Coronary artery (tissue), 2 donors: ENCODE results near the gene PTCHD4.
"Not testable (repeated sequence)": the region's sequence is repeated elsewhere in the genome, so short reads cannot be mapped to it uniquely, and the experiment has no call there.

Experiments used
- DNase-seq: peaks from one replicate; pipeline ENCODE4 v3.0.0-alpha.2; 2017; ENCODE audit warnings: low spot score
- H3K27ac ChIP-seq, 2 donors: fragments of 200-600 bp; sonication (generic); one replicate each; pipeline ENCODE4 v1.5.1; 2016 to 2019
- H3K4me3 ChIP-seq: fragments of 200-600 bp; sonication (generic); 2 replicates; pipeline ENCODE4 v1.5.1; 2016; ENCODE audit warnings: mild to moderate bottlenecking, moderate library complexity
- TF ChIP-seq, protein P1 (sequence below): fragments of 200-600 bp; sonication (generic); IDR thresholded peaks from one replicate; pipeline ENCODE4 v1.5.1; 2019; ENCODE audit warnings: antibody characterized with exemption

PTCHD4 gene

DNA sequence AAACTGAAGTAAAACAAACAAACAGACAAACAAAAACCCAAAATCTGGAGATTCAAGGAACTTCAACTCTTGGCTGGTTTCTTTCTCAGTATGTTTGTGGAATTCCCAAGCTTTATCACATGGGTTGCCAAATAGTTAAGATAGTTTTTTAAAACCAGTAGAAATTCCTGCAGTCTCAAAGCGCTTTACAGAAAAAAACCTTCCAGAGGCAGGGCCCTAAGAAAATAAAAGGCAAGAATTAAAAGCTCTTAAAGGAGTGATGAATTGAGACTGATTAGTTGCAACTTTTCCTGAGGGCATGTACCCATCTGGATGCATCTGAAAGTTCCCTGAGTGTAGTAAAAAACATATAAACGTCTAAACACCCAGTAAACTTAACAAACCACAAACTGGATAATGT, 25.9 kb upstream of the PTCHD4 start:
- TF ChIP-seq, protein P1, sequence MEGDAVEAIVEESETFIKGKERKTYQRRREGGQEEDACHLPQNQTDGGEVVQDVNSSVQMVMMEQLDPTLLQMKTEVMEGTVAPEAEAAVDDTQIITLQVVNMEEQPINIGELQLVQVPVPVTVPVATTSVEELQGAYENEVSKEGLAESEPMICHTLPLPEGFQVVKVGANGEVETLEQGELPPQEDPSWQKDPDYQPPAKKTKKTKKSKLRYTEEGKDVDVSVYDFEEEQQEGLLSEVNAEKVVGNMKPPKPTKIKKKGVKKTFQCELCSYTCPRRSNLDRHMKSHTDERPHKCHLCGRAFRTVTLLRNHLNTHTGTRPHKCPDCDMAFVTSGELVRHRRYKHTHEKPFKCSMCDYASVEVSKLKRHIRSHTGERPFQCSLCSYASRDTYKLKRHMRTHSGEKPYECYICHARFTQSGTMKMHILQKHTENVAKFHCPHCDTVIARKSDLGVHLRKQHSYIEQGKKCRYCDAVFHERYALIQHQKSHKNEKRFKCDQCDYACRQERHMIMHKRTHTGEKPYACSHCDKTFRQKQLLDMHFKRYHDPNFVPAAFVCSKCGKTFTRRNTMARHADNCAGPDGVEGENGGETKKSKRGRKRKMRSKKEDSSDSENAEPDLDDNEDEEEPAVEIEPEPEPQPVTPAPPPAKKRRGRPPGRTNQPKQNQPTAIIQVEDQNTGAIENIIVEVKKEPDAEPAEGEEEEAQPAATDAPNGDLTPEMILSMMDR: no peak
- Histone ChIP-seq H3K27ac (no peak overlapping the region), H3K4me3 (no peak overlapping the region)
- DNase-seq: no peak

DNA sequence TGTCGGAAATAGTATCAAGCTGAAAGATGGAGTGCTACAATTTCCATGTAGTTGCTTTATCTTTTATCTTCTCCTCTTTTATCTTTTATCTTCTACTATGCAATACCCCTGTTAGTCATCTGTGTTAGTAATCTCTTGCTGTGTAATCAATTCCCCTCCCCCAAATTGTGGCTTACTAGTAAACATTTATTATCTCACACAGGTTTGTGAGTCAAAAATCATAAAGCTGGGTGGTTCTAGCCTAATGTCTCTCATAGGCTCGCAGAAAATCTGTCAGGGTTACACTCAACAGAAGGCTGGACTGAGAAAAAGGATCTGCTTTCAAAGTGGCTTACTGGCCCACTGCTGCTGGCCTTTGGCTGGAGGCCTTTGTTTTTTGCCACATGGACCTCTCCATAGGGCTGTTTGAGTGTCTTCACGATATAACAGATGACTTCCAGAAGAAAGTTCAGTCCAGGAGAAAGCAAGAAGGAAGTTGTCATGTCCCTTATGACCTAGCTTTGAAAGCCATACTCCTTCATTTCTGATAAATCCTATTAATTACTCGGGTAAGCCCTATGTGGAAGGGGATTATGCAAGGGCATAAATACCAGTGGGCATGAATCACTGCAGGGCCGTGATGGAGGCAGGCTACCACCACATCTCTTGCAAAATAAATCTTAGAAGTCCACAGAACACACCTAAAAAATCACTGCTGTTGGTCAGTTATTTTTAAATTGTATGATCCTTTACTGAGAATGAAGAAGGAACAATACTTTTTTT, 24.5 kb upstream of the PTCHD4 start:
- TF ChIP-seq, protein P1: no peak
- DNase-seq: no peak
- no peak overlapping the region for H3K27ac ChIP-seq
- no peak overlapping the region for H3K4me3 ChIP-seq

DNA sequence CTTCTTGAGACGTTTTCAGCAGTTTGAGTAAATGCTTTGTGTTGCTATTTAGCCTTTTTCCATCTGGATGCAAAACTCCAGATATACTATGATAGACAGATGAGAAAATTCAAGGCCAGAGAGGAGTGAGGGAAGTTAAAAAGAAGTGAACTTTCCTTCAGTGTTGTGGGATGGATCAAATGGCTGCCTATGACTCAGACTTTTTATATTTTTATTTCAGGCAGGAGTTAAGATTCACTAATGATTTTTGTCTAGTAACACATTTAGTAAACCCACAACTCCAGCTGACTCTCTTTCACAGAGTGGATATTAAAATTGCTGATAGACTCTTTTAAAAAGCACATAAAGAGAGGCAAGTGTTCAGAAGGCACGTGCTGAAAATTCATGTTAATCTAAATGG, 23.2 kb upstream of the PTCHD4 start:
- TF ChIP-seq, protein P1: no peak
- DNase-seq: no peak

DNA sequence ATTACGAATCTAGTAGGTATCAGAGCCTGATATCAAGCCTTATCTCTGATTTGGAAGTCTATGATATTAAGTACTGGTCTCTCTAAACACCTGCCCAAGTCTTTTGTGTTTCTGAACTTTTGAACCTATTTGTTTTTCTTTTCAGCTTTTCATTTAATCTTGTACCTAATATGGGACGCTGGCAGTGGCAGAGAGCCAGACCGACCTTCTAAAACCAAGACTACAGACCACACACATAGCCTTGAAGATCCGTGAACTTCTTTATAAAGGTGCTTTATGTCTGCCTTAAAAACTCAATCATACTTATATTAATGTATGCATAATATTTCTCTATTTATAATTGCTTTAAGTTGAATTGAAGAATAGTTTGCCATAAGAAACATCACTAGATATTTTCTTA, 12.6 kb upstream of the PTCHD4 start:
- DNase-seq: no peak
- H3K4me3 ChIP-seq: no peak overlapping the region
- TF ChIP-seq, protein P1: no peak
- H3K27ac ChIP-seq: no peak overlapping the region

More for the DNA sequence above, 23.2 kb upstream of the PTCHD4 start:
- Histone ChIP-seq H3K4me3 (no peak overlapping the region), H3K27ac (no peak overlapping the region)

DNA sequence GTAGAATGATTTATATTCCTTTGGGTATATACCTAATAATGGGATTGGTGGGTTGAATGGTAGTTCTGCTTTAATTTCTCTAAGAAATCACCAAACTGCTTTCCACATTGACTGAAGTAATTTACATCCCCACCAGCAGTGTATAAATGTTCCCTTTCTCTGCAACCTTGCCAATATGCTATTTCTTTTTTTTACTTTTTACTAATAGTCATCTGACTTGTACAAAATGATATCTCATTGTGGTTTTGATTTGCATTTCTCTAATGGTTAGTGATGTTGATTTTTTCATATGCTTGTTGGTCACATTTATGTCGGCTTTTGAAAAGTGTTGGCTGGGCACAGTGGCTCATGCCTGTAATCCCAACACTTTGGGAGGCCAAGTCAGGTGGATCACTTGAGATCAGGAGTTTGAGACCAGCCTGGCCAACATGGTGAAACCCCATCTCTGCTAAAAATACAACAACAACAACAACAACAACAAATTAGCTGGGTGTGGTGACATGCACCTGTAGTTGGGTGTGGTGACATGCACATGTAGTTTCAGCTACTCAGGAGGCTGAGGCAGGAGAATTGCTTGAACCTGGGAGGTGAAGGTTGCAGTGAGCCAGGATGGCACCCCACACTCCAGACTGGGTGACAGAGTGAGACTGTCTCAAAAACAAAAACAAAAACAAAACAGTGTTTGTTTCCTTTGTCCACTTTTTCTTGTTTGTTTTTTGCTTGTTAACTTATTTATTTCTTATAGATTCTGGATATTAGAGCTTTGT, 11.2 kb upstream of the PTCHD4 start:
- H3K27ac ChIP-seq, DNase-seq, H3K4me3 ChIP-seq: not testable (repeated sequence)

DNA sequence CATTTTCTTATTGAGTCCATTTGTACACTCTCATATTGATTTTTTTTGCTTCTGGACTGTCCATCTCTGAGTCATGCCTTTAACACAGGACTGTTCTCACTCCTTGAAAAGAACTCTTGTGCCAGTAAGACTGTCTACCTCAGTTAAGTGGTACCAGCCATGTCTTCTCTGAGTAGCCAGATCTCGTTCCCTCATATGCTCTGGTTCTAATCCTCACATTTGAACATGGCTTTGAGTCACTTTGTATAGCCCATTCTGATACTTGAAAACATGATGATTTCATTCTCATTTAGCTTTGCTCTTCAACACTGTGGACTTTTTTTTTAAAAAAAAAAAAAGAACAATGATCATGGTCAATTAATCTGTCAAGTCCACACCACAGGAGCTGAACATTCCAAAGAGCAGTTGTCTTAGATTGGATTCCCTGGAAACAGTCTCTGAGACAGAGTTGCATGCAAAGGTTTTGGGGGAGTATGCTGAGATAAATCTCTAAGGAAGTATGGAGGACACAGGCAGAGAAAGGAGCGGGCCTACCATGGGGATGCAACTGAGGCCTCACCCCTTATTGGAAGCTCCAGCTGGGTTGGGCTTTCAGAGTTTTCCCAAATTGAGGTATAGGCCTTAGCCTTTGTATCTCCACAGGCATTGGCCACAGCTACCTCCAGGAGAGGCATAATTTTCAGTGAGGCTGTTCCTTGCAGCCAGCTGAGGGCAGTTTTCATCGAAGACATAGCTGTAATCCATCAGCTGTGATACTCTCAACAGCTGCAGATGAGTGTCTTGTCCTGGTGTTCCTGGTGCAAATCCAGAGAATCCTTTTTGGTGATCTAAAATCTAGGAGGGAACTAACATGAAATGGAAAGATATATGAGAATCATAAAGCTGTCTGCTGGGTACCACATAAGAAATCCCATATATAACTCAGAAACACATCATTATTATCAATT, 6.0 kb upstream of the PTCHD4 start:
- no peak overlapping the region for H3K27ac ChIP-seq
- no peak overlapping the region for H3K4me3 ChIP-seq
- TF ChIP-seq, protein P1: no peak
- DNase-seq: no peak

DNA sequence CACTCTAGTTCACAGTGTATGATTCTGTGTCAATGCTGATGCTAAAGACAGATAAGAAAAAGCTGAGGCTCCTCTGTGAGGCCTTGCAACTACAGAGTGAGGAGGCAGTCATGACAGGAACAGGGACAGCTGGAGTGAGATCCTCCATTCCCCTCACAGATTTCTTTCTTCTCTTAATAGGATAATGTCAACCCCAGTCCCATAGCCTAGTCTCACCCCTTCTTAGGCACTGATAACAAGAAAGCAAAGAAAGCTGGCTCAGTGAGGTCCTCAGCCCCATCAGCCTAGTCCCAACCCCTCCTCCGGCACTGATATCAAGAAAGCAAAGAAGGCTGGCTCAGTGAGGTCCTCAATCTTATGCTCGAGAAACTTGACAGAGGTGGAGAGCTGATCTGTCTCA, 2.1 kb upstream of the PTCHD4 start:
- Histone ChIP-seq H3K27ac (no peak overlapping the region), H3K4me3 (no peak overlapping the region)
- no peak for DNase-seq
- TF ChIP-seq, protein P1: no peak
